HG03520 (cell line): ENCODE measurements around the gene INTS3.
"Not testable (repeated sequence)": the region's sequence is repeated elsewhere in the genome, so short reads cannot be mapped to it uniquely, and the experiment has no call there.

ENCODE experiments used
- ATAC-seq: cut with Tn5 transposase; IDR thresholded peaks from one replicate; pipeline ENCODE4 v1.9.1; 2021; ENCODE audit warnings: mild to moderate bottlenecking, moderate library complexity; ENCODE audit not compliant: unreplicated experiment

The INTS3 gene

GRCh38 chr1:153778051-153778823 lies 50.4 kb downstream of the INTS3 start:
- no peak for ATAC-seq

GRCh38 chr1:153778824-153779519 lies 51.1 kb downstream of the INTS3 start:
- ATAC-seq = no peak

GRCh38 chr1:153779781-153780541 lies 52.1 kb downstream of the INTS3 start:
- ATAC-seq = no peak

GRCh38 chr1:153780551-153780950 lies 52.7 kb downstream of the INTS3 start:
- ATAC-seq = no peak

GRCh38 chr1:153782648-153783047 lies 54.8 kb downstream of the INTS3 start:
- ATAC-seq = not testable (repeated sequence)

GRCh38 chr1:153783233-153784190 lies 55.7 kb downstream of the INTS3 start:
- peak; percentile 88 for ATAC-seq

- no peak for ATAC-seq
Observed at GRCh38 chr1:153786038-153786790, 58.4 kb downstream of the INTS3 start.

GRCh38 chr1:153789478-153790034 lies 61.7 kb downstream of the INTS3 start:
- no peak for ATAC-seq

GRCh38 chr1:153790313-153790965 lies 62.6 kb downstream of the INTS3 start:
- peak; percentile 5 for ATAC-seq

- peak; percentile 82 for ATAC-seq
Observed at GRCh38 chr1:153790966-153791647, 63.3 kb downstream of the INTS3 start.

GRCh38 chr1:153791648-153792253 lies 63.9 kb downstream of the INTS3 start:
- no peak for ATAC-seq

- ATAC-seq = no peak
Observed at GRCh38 chr1:153792631-153793041, 64.8 kb downstream of the INTS3 start.

- no peak for ATAC-seq
Observed at GRCh38 chr1:153793261-153793972, 65.6 kb downstream of the INTS3 start.

- ATAC-seq = no peak
Observed at GRCh38 chr1:153793973-153794615, 66.2 kb downstream of the INTS3 start.

GRCh38 chr1:153794624-153795329 lies 66.9 kb downstream of the INTS3 start:
- ATAC-seq = no peak

- no peak for ATAC-seq
Observed at GRCh38 chr1:153795330-153795837, 67.5 kb downstream of the INTS3 start.
